HepG2 (cell line): ENCODE measurements around the gene ZNF625. TPM values are rescaled to one million over a fixed set of nuclear protein-coding genes. Genes with fewer than 3 reads are reported as not detected.
A peak's percentile ranks its signal among the peaks of the same experiment; 100 is the strongest.

Experiments used
- HMGXB4 ChIP-seq, 2 experiments: sonication (generic) in 1 of 2; formaldehyde crosslinking in 1 of 2; IDR thresholded peaks; 2 replicates each; pipeline versions ENCODE4 v1.4.0 to v1.6.1; 2018 to 2020; ENCODE audit warnings: missing genetic modification reagents in 2 of 2, borderline replicate concordance in 1 of 2, low read depth in 1 of 2, mild to moderate bottlenecking in 1 of 2, missing biosample characterization in 1 of 2
- KMT2A ChIP-seq: sonication (generic); formaldehyde crosslinking; IDR thresholded peaks from 2 replicates; pipeline ENCODE4 v1.4.0; 2020; ENCODE audit warnings: missing genetic modification reagents
- MEIS2 ChIP-seq: sonication (generic); formaldehyde crosslinking; IDR thresholded peaks from 2 replicates; pipeline ENCODE4 v1.9.0; 2021; ENCODE audit warnings: mild to moderate bottlenecking, missing genetic modification reagents
- NFYB ChIP-seq: sonication (generic); formaldehyde crosslinking; IDR thresholded peaks from 2 replicates; pipeline ENCODE4 v1.4.0; 2020; ENCODE audit warnings: missing genetic modification reagents
- PHF5A ChIP-seq: IDR thresholded peaks from one replicate; pipeline ENCODE4 v1.6.1; 2018; ENCODE audit warnings: low read depth, missing genetic modification reagents; ENCODE audit not compliant: unreplicated experiment
- POLR2A ChIP-seq, 2 experiments: IDR thresholded peaks; 2 replicates each; pipeline ENCODE4 v1.6.1; 2011; ENCODE audit warnings: low read depth in 2 of 2, low read length in 2 of 2, mild to moderate bottlenecking in 1 of 2, moderate library complexity in 1 of 2; ENCODE audit not compliant: insufficient read depth in 1 of 2
- SP1 ChIP-seq, 2 experiments: fragments of 450-650 bp in 1 of 2; sonication (generic) in 1 of 2; formaldehyde crosslinking in 1 of 2; IDR thresholded peaks; 2 replicates each; pipeline versions ENCODE4 v1.4.0 to v1.6.1; 2016 to 2020; ENCODE audit warnings: missing genetic modification reagents in 1 of 2
- SPEN ChIP-seq: sonication (generic); formaldehyde crosslinking; IDR thresholded peaks from 2 replicates; pipeline ENCODE4 v1.5.1; 2020; ENCODE audit warnings: low read depth, mild to moderate bottlenecking, missing genetic modification reagents
- TCF7L2 ChIP-seq: IDR thresholded peaks from 2 replicates; pipeline ENCODE4 v1.6.1; 2011; ENCODE audit warnings: mild to moderate bottlenecking, low read depth, low read length, moderate library complexity
- YY1 ChIP-seq: IDR thresholded peaks from 2 replicates; pipeline ENCODE4 v1.6.1; 2011; ENCODE audit warnings: low read length, low read depth, moderate library complexity, mild to moderate bottlenecking; ENCODE audit not compliant: insufficient read depth, insufficient replicate concordance
- ZBTB2 ChIP-seq: sonication (generic); formaldehyde crosslinking; IDR thresholded peaks from 2 replicates; pipeline ENCODE4 v1.8.0; 2022; ENCODE audit warnings: low read depth, missing genetic modification reagents
- ZFP41 ChIP-seq: sonication (generic); formaldehyde crosslinking; IDR thresholded peaks from 2 replicates; pipeline ENCODE4 v1.4.0; 2020; ENCODE audit warnings: mild to moderate bottlenecking, missing genetic modification reagents, borderline replicate concordance
- ZNF431 ChIP-seq: sonication (generic); formaldehyde crosslinking; IDR thresholded peaks from 2 replicates; pipeline ENCODE4 v1.9.0; 2022; ENCODE audit warnings: missing genetic modification reagents, low read depth, mild to moderate bottlenecking, borderline replicate concordance
- ZNF543 ChIP-seq: sonication (generic); formaldehyde crosslinking; IDR thresholded peaks from 2 replicates; pipeline ENCODE4 v1.4.0; 2020; ENCODE audit warnings: mild to moderate bottlenecking, missing genetic modification reagents
- ZNF547 ChIP-seq: sonication (generic); formaldehyde crosslinking; IDR thresholded peaks from 2 replicates; pipeline ENCODE4 v1.5.1; 2020; ENCODE audit warnings: mild to moderate bottlenecking, missing genetic modification reagents
- ZNF678 ChIP-seq: sonication (generic); formaldehyde crosslinking; IDR thresholded peaks from 2 replicates; pipeline ENCODE4 v1.4.0; 2020; ENCODE audit warnings: mild to moderate bottlenecking, missing genetic modification reagents
- ZNF724P ChIP-seq: sonication (generic); formaldehyde crosslinking; IDR thresholded peaks from 2 replicates; pipeline ENCODE4 v1.8.0; 2022; ENCODE audit warnings: missing genetic modification reagents, borderline replicate concordance
- ZNF770 ChIP-seq: sonication (generic); formaldehyde crosslinking; IDR thresholded peaks from 2 replicates; pipeline ENCODE4 v1.5.0; 2020; ENCODE audit warnings: mild to moderate bottlenecking, missing genetic modification reagents
- polyA plus RNA-seq, 8 experiments: library from polyadenylated mRNA; depleted of rRNA in 3 of 8; stranded (reverse) in 7 of 8; unstranded in 1 of 8; fragments of >200 nt; fragmentation: Illumina TruSeq in 4 of 8; extraction: Trizol in 4 of 8; gene quantifications; 2 replicates each; pipeline versions ENCODE4 v1.2.1 to v1.2.3, GENCODE V29; 2011 to 2016; ENCODE audit warnings: low read depth in 4 of 8, missing spikeins in 1 of 8, mixed read lengths in 1 of 8; ENCODE audit not compliant: insufficient read depth in 1 of 8
- total RNA-seq, 5 experiments: library from RNA; depleted of rRNA; stranded (reverse); fragments of >200 nt; fragmentation: Illumina TruSeq; extraction: Trizol; gene quantifications; 2 replicates each; pipeline ENCODE4 v1.2.3, GENCODE V29; 2016; ENCODE audit warnings: low read depth in 1 of 5
- TF ChIP-seq, protein P1 (sequence below): sonication (generic); formaldehyde crosslinking; IDR thresholded peaks from 2 replicates; pipeline ENCODE4 v1.4.0; 2020; ENCODE audit warnings: missing genetic modification reagents
- TF ChIP-seq, protein P2 (sequence below): IDR thresholded peaks from 2 replicates; pipeline ENCODE4 v1.6.1; 2016; ENCODE audit warnings: mild to moderate bottlenecking, missing biosample characterization, missing genetic modification reagents

Gene ZNF625
- total and polyA plus RNA-seq, 2 of the 13 experiments (the other 11 are each of a cell fraction or from before 2014, with no cell fraction given), result 1.7 to 12.2 TPM

GRCh38 chr19:12139885-12140544 lies 16.5 kb downstream of the ZNF625 start, which contains the start of gene ZNF20 (continued):
- TF ChIP-seq ZNF770 (CRISPR knock-in tag) (peak; percentile 63; the same call in 1 of the 2 replicates), ZNF547 (peak; percentile 53; the same call in 1 of the 2 replicates), ZNF431 (CRISPR knock-in tag) (no peak), TCF7L2 (no peak), ZNF543 (CRISPR knock-in tag) (no peak), ZBTB2 (CRISPR knock-in tag) (0 out of 2 replicates have a peak, but pooled peaks have one; percentile 25), PHF5A (no peak), ZNF678 (CRISPR knock-in tag) (no peak), NFYB (CRISPR knock-in tag) (peak; percentile 87), SPEN (CRISPR knock-in tag) (peak; percentile 52), YY1 (peak; percentile 32), POLR2A (IDR thresholded peaks at IDR 0.05; ENCODE audit: insufficient read depth in 1 of 2, low read depth in 2 of 2, low read length in 2 of 2) (peak; percentile 60 to 73; a peak in 3 of 4 replicates), MEIS2 (CRISPR knock-in tag) (peak; percentile 24; the same call in 1 of the 2 replicates), SP1 (IDR thresholded peaks at IDR 0.05) (no peak), SP1 (CRISPR knock-in tag; IDR thresholded peaks at IDR 0.05) (peak; percentile 78), ZFP41 (no peak), HMGXB4 (CRISPR knock-in tag; IDR thresholded peaks at IDR 0.05; ENCODE audit: borderline replicate concordance in 1 of 2, low read depth in 1 of 2) (peak; percentile 54 to 72; a peak in 3 of 4 replicates), KMT2A (CRISPR knock-in tag) (peak; percentile 40; the same call in 1 of the 2 replicates), ZNF724P (CRISPR knock-in tag) (no peak)
- TF ChIP-seq, protein P1, sequence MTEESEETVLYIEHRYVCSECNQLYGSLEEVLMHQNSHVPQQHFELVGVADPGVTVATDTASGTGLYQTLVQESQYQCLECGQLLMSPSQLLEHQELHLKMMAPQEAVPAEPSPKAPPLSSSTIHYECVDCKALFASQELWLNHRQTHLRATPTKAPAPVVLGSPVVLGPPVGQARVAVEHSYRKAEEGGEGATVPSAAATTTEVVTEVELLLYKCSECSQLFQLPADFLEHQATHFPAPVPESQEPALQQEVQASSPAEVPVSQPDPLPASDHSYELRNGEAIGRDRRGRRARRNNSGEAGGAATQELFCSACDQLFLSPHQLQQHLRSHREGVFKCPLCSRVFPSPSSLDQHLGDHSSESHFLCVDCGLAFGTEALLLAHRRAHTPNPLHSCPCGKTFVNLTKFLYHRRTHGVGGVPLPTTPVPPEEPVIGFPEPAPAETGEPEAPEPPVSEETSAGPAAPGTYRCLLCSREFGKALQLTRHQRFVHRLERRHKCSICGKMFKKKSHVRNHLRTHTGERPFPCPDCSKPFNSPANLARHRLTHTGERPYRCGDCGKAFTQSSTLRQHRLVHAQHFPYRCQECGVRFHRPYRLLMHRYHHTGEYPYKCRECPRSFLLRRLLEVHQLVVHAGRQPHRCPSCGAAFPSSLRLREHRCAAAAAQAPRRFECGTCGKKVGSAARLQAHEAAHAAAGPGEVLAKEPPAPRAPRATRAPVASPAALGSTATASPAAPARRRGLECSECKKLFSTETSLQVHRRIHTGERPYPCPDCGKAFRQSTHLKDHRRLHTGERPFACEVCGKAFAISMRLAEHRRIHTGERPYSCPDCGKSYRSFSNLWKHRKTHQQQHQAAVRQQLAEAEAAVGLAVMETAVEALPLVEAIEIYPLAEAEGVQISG (CRISPR knock-in tag), result 0 out of 2 replicates have a peak, but pooled peaks have one; percentile 27
- TF ChIP-seq, protein P2, sequence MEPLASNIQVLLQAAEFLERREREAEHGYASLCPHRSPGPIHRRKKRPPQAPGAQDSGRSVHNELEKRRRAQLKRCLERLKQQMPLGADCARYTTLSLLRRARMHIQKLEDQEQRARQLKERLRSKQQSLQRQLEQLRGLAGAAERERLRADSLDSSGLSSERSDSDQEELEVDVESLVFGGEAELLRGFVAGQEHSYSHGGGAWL, result peak; percentile 67
